VCaP (cell line): ENCODE results near the gene CCDC120.

Experiments used
- H3K27ac ChIP-seq: fragments of 450-650 bp; 2 replicates; pipeline ENCODE4 v1.5.1; 2017
- TF ChIP-seq, protein P1 (sequence below): fragments of 450-650 bp; conservative IDR thresholded peaks from 2 replicates; pipeline ENCODE4 v1.5.1; 2017; ENCODE audit warnings: mild to moderate bottlenecking, moderate library complexity

Gene CCDC120

DNA sequence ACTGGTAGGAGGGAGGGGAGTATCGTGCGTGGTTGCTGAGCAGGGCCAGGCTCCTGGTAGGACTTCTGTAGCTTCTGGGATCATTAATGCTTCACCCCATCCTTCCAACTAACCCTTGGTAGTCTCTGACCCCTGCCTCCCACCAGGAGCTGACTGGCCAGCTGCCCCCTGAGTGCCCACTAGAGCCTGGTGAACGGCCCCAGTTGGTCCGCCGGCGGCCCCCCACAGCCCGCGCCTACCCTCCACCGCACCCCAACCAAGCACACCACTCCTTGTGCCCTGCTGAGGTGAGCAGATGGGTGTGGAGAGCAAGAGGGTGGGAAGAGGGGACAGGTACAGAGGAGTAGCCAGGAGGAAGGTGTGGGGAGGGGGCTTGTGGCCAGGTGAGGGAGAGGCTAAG, 4.9 kb downstream of the CCDC120 start:
- TF ChIP-seq, protein P1, sequence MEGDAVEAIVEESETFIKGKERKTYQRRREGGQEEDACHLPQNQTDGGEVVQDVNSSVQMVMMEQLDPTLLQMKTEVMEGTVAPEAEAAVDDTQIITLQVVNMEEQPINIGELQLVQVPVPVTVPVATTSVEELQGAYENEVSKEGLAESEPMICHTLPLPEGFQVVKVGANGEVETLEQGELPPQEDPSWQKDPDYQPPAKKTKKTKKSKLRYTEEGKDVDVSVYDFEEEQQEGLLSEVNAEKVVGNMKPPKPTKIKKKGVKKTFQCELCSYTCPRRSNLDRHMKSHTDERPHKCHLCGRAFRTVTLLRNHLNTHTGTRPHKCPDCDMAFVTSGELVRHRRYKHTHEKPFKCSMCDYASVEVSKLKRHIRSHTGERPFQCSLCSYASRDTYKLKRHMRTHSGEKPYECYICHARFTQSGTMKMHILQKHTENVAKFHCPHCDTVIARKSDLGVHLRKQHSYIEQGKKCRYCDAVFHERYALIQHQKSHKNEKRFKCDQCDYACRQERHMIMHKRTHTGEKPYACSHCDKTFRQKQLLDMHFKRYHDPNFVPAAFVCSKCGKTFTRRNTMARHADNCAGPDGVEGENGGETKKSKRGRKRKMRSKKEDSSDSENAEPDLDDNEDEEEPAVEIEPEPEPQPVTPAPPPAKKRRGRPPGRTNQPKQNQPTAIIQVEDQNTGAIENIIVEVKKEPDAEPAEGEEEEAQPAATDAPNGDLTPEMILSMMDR: no peak
- no peak overlapping the region for H3K27ac ChIP-seq

DNA sequence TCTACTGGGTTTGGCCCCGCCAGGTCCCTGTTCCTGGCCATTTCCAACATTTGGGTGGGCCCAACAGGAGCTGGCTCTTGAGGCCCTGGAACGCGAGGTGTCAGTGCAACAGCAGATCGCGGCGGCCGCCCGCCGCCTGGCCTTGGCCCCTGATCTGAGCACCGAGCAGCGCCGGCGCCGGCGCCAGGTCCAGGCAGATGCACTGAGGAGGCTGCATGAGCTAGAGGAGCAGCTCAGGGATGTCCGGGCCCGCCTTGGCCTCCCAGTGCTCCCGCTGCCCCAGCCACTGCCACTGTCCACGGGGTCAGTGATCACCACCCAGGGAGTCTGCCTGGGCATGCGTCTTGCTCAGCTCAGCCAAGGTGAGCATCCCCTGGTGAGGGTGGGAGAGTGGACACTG, 5.5 kb downstream of the CCDC120 start:
- no peak overlapping the region for H3K27ac ChIP-seq
- TF ChIP-seq, protein P1: no peak

DNA sequence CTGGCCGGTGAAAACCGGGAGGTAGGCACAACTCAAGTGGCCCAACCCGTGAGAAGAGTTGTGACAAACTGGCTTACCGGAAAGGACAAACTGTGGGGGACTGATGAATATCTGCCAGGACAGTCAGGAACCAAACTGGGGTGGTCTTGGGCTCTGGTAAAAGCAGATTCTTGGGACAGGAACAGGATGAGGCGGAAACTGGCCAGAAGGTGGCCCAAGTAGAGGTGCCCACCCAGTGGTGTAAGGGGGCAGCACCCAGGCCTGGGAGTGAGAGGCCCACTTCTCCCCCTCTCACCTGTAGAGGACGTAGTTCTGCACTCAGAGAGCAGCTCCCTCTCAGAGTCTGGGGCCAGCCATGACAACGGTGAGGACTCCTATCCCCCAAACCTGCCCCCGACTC, 5.9 kb downstream of the CCDC120 start:
- TF ChIP-seq, protein P1: no peak
- H3K27ac ChIP-seq: no peak overlapping the region

DNA sequence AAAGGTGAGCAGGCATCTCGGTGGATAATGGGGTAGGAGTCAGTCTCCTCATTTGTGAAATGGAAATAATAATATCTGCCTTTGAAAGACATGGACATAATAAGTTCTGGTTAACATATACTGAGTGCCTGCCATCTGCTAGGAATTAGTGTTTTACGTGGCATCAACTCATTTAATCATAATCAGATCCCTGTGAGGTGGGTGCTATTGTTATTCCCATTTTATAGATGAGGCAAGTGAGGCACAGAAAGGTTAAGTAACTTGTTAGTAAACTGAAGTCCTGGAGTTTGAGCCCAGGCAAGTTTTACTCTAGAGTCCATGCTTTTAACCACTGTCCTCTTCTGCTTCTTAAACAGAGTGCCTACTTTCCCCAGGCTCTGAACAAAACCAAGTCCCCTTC, 7.5 kb downstream of the CCDC120 start:
- H3K27ac ChIP-seq: no peak overlapping the region
- TF ChIP-seq, protein P1: no peak

DNA sequence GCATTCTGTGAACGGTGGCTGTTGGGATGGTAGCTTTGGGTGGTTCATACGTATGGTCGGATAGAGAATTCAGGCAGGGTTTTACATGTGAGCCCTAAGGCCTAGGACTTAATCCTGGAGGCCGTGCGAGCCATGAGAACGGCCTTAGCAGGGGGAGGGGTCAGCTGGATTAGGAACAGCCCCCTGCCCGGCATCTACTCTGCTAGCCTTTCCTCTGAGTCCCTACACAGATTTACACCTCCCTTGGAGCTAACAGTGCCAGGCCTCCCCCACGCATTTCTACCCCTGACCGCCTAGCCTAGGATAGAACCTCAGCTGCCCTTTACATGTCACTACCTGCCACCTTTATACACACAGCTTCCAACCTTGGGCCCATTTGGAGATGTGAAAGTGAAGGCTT, 7.9 kb downstream of the CCDC120 start:
- TF ChIP-seq, protein P1: no peak
- H3K27ac ChIP-seq: no peak overlapping the region

DNA sequence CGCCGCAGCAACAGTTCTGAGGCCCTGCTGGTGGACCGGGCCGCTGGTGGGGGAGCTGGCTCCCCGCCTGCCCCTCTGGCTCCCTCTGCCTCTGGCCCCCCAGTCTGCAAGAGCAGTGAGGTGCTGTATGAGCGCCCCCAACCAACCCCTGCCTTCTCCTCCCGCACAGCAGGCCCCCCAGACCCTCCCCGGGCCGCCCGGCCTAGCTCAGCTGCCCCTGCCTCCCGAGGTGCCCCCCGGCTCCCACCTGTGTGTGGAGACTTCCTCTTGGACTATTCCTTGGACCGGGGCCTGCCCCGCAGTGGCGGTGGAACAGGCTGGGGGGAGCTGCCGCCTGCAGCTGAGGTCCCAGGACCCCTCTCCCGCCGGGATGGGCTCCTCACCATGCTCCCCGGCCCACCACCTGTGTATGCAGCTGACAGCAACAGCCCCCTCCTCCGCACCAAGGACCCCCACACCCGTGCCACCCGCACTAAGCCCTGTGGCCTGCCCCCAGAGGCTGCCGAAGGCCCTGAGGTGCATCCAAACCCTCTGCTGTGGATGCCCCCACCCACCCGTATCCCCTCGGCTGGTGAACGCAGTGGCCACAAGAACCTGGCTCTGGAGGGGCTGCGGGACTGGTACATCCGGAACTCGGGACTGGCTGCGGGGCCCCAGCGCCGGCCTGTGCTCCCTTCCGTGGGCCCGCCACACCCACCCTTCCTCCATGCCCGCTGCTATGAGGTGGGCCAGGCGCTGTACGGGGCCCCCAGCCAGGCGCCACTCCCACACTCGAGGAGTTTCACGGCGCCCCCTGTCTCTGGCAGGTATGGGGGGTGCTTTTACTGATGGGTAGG, 8.7 kb downstream of the CCDC120 start:
- no peak overlapping the region for H3K27ac ChIP-seq
- TF ChIP-seq, protein P1: no peak

DNA sequence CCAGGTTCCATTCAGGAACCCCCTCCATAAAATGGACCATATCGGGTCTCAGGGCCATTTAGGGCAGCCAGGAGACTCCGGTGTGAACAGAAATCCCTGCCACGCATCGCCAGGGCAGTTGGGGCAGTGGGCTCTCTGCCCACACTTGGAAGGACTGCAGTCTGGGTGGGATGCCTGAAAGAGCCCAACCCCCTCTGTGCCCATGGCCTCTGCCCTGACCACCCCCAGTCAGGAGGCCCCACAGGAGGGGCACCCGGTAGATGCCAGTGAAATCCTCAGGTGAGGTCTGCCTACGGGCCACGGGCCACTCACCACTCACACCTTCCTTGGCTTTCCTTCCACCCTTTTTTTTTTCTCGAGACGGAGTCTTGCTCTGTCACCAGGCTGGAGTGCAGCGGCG, 10.2 kb downstream of the CCDC120 start:
- H3K27ac ChIP-seq: no peak overlapping the region
- TF ChIP-seq, protein P1: no peak
